ENCODE data around the gene TMEM59.

GRCh38 chr1:54001591-54001990 lies 51.4 kb downstream of the TMEM59 start:
- no peak for TF ChIP-seq POLR2A (IDR thresholded peaks at IDR 0.05; ENCODE audit: low read length)
- TF ChIP-seq GATA1 (IDR thresholded peaks at IDR 0.05; ENCODE audit: low read depth, low read length) = no peak

Measured in erythroblast (primary cell).